GM21381 (cell line): ENCODE measurements around the gene UNCX.
"Not testable (repeated sequence)": the region's sequence is repeated elsewhere in the genome, so short reads cannot be mapped to it uniquely, and the experiment has no call there.

Experiments
- ATAC-seq: cut with Tn5 transposase; IDR thresholded peaks from one replicate; pipeline ENCODE4 v1.9.1; 2021; ENCODE audit warnings: mild to moderate bottlenecking, moderate library complexity; ENCODE audit not compliant: unreplicated experiment

The UNCX gene

DNA sequence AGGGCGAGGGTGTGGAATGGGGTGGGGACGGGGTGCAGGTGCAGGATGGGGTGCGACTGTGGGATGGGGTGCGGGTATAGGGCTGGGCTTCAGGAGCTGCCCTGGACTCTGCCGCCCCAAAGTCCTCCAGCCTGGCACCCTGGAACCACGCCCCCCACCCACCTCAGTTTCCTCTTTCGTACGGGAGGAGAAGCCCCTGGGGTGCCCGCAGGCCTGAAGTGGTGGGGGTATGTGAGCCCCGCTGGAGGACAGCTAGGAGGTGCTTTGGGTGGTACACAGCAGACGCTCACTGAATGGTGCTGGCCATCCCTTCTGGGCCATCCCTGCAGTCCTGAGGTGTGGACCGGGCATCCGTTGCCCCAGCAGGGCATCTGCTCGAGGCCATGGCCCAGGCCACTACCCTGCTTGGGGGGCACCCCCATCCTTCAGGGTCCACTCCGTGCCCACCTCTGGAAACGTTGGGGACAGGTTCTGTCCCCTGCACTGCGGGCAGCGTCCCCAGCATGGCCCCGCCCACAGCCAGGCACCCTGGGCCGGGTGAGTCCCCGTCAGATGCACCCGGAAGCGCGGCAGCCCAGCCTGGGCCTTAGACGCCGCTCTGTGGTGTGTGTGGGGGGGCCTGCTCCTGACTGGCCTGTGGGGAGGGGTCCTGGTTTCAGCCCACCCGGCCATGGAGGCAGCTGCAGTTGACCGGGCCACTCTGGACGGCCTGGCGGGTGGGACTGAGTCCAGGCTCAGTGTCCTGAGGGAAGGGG, 41.6 kb downstream of the UNCX start:
- no peak for ATAC-seq

- ATAC-seq = no peak
Observed at GRCh38 chr7:1274876-1275375, 42.3 kb downstream of the UNCX start.

DNA sequence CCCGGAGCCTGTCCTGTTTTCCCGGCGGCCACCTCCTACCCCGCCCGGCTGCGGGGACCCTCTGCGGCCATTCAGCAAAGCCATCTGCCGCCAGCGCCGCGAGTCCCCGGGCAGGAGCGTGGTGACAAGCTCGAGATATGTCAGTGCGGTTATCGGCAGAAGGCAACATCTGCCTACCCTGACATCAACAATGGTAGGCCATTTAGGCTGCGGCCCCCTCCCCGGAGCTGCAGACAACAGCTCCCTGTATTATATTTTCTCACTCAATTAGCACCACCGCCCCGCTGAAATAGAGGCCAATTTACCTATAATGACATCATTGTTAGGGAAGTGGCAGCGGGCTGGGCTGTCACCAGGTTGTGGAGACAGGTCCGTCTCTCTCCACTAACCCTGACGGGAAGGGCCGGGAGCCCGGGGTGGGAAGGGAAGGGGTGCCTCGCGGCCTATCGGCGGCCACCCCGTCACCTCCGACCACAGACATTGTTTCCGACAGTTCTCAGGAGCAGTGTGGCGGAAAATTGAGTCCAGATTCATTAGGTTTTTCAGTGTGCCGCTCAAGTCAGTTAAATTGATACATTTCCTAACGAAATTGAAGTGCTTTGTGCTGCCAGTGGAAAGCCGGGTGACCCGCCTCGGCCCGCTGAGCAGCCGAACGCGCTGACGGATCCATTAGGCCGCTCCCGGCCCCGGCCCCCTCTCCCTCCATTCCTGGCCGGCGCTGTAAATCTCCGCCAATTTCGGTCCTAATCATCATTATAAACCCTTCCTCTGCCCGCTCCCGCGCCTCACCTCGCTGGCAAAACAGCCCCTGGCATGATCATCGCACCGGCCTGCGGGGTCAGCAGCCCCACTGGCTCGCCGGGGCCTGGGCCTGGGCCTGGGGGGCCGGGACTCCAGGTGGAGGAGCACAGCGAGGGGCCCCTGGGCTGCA, 43.0 kb downstream of the UNCX start:
- ATAC-seq = no peak

- no peak for ATAC-seq
Observed at GRCh38 chr7:1276626-1277175, 44.0 kb downstream of the UNCX start.

GRCh38 chr7:1278543-1278942, 45.9 kb downstream of the UNCX start:
- ATAC-seq = no peak

DNA sequence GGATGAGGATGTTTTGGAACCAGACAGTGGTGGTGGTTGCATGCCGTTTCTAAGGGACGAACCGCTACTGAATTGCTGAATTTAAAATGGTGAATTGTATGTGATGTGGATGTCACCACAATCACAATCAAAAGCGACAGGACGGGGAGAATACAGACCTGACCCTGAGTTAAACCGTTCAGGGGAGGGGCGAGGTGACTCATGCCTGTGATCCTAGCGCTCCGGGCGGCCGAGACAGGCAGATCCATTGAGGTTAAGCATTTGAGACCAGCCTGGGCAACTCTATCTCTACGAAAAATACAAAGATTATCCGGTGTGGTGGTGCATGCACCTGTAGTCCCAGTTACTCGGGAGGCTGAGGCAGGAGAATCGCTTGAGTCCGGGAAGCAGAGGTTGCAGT, 46.4 kb downstream of the UNCX start:
- no peak for ATAC-seq

GRCh38 chr7:1279895-1280294, 47.2 kb downstream of the UNCX start:
- not testable (repeated sequence) for ATAC-seq

GRCh38 chr7:1281068-1281467, 48.4 kb downstream of the UNCX start:
- no peak for ATAC-seq

DNA sequence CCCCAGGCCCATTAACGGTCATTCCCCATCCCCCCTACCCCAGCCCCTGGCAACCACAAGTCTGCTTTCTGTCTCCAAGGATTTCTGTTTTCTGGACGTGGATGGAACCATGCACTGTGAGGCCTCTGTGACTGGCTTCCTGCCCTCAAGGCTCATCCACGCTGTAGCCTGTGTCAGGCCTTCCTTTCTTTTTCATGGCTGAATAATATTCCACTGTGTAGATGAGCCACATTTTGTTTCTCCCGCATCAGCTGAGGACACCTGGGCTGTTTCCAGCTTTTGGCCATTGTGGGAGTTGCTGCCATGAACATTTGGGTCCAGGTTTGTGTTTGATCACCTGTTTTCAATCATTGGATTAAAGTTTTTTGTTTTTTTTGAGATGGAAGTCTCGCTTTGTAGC, 50.0 kb downstream of the UNCX start:
- ATAC-seq = no peak

GRCh38 chr7:1283337-1283736, 50.7 kb downstream of the UNCX start:
- no peak for ATAC-seq

GRCh38 chr7:1283941-1284742, 51.5 kb downstream of the UNCX start:
- ATAC-seq = no peak

GRCh38 chr7:1284743-1285458, 52.2 kb downstream of the UNCX start:
- no peak for ATAC-seq

- ATAC-seq = no peak
Observed at GRCh38 chr7:1285556-1286301, 53.1 kb downstream of the UNCX start.
